ENCODE data around the gene AEBP1.

DNA sequence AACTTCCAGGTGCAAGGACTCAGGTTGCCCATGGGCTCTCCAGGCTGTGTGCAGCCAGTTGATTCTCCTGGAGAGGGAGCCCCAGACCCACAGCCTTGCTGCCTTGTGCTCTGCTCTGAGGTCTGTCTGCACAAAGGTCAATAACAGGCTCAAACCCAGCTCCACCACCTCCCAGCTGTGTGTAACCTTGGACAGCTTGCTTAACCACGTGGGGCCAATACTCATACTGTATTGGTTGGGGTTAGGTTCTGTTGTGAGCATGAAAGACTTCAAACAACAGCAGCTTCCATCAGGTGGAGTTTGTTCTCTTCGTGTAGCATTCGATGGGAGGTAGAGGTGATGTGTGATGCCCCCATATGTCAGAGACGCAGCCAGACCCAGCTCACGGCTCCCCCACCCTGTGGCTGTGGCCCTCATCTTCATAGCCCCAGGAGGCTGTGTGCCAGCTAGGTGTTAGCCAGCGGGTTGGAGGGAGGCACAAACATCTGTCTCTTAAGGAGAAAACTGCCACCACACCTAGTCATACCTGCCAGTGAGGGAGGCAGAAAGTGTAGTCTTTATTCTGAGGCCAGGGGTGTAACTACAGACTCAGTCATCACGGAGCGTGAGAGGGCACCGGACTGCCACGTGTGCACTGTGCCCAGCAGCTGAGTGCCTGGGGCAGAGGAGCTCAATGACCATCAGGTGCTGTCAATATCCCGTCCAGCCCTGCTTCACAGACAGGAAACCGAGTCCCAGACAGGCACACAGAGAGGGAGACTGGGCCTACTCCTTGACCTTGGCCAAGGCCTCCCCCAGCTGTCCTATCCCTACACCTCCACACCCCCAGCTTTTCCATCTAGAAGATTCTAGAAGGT lies 27.3 kb downstream of the AEBP1 start:
- TF ChIP-seq CTCF (IDR thresholded peaks at IDR 0.05; ENCODE audit: insufficient read depth, low read length) (no peak), GABPA (IDR thresholded peaks at IDR 0.05; ENCODE audit: low read depth) (no peak), POLR2AphosphoS5 (IDR thresholded peaks at IDR 0.05; ENCODE audit: low read depth) (no peak), REST (IDR thresholded peaks at IDR 0.05; ENCODE audit: insufficient replicate concordance, low read depth) (no peak)

All from HL-60 (cell line).